HG03108 (cell line): Measurements from ENCODE around the gene PRKCE.
A peak's percentile ranks its signal among the peaks of the same experiment; 100 is the strongest.
"Not testable (repeated sequence)": the region's sequence is repeated elsewhere in the genome, so short reads cannot be mapped to it uniquely, and the experiment has no call there.

Experiments
- ATAC-seq: cut with Tn5 transposase; IDR thresholded peaks from one replicate; pipeline ENCODE4 v1.9.1; 2021; ENCODE audit warnings: moderate library complexity; ENCODE audit not compliant: unreplicated experiment

PRKCE gene

DNA sequence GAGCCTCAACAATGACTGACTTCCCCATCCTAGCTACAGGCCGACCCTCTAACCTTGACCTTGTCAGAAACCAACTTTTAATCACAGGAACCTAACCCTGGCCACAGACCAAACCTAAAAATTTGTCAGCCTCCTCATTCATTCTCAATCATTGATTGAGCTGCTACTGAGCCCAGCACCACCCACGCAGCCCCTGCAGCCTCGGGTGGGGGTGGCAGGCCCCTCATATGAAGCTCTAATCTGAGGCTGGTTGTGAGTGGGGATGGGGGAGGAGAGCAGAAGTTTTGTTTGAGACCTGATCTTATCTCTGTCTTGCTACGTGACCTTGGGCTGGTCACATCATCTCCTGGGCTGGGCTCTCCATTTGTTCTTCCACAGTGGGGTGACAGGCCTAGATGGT lies 546.2 kb downstream of the PRKCE start:
- ATAC-seq, result no peak

DNA sequence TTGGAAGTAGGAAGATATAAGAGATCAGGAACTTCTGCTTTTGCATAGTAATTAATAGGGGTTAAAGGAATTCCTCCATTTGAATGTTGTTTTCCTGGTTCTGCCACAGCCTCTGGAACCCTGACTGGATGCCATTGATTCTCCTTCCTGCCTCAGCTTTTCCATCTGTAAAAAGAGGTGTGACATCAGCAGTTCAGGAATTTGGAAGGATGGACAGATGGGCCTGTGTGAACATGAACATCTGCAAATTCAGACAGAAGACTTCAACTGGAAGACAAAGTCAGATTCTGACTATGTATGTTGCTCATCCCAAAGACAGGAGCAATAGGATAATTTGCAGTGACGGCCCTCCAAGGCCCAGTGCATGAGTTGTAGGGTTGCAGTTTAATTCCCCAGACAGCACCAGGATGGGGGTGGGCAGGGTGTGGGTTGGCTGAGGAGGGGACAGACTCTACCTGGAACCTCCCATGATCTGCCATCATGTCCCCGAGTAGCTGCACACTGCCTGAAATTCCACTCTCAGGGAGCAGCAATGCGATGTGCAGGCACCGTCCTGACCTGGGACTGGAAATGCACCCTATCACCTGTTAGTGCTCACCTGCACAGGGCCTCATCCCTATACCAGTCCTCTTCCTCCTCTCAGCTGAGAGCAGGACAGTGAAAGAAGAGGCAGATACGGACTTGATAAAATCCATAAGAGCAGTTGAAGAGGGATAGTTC lies 546.8 kb downstream of the PRKCE start:
- no peak for ATAC-seq

DNA sequence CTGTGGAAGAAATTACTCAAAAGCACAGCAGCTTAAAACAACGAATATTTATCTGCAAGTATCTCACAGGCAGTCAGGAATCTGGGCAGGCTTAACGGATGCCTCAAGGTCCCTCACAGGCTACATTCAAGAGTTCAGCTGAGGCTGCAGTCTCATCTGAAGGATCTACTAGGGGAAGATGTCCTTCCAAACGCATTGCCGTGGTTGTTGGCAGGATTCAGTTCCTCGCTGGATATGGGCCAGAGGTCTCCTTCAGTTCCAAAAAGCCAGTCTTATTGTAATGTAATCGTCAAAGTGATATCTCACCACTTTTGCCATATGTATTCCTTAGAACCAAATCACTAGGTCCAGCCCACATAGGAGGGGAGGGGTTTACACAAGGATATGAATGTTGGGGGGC lies 547.5 kb downstream of the PRKCE start:
- ATAC-seq, result no peak

DNA sequence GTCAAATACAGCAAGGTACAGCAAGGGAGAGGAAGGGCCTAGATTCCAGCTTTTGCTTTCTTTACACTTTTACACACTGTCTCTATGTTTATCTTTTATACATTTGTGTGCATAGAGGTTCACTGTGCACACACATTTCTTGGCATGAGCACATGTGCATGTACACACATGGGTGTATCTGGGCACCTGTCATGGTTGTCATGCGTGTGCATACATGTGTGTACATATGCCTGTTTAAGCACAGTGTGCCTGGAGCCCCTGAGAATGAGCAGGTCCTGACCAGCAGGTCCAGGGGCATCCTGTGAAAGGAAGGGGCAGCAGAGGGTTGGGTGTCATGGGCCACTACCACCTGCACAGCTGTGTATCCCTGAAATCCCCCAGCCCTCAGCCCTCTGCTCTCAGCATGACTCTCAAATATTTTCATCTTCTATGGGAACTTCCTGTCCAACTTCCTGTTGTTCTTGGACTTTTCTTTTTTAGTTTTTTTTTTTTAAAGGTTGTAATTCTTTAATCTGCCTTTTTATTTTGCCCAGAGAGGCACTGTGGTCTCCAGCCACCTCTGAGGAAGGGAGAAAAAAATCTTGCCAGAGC lies 548.7 kb downstream of the PRKCE start:
- no peak for ATAC-seq

DNA sequence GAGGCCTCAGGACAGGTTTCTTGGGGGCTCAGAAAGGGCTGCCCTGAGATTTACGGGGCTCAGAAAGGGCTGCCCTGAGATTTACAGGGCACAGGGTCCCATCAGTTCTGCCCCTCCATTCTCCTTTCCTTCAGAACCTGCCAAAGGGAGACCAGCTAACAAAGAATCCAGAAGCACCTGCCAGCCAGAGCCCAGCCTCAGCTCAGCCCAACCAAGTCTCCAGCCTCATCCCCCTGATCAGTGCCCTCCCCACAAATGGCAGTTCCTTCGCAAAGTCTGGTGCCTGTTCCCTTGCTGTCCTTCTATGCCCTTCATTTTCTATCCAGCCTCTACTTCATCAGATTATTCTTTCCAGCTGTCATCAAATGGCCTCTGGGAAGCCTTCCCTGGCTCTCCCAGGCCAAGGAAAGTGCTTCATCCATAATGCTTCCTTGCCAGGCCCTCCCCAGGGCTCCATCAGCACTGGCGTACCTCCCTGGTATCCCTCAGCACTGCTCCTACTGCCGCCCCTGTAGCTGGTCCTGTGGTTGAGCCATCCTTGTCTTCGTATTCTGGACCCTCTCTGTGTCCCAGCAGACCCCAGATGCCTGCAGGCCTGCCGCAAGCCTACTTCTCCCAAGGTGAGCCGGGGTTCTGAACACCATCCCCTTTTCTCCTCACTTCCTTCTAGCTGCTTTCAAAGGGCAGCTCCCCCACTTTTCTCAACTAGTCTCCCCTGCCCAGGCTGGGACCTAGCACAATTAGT lies 549.6 kb downstream of the PRKCE start:
- no peak for ATAC-seq

GRCh38 chr2:46202453-46202852 lies 551.0 kb downstream of the PRKCE start:
- no peak for ATAC-seq

GRCh38 chr2:46202987-46203386 lies 551.5 kb downstream of the PRKCE start:
- ATAC-seq, result no peak

- ATAC-seq, result not testable (repeated sequence)
Observed at GRCh38 chr2:46203636-46204035, 552.2 kb downstream of the PRKCE start.

GRCh38 chr2:46207591-46207990 lies 556.1 kb downstream of the PRKCE start:
- ATAC-seq, result no peak

DNA sequence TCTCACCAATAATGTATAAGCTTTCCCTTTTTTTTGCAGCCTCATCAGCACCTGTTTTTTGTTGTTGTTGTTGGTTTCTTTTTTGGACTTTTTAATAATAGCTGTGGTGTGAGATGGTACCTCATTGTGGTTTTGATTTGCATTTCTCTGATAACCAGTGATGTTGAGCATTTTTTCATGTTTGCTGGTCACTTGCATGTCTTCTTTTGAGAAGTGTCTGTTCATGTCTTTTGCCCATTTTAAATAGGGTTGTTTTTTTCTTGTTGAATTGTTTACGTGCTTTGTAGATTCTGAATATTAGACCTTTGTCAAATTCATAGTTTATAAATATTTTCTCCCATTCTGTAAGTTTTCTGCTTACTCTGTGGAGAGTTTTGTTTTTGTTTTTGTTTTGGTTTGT lies 557.3 kb downstream of the PRKCE start:
- ATAC-seq, result no peak

DNA sequence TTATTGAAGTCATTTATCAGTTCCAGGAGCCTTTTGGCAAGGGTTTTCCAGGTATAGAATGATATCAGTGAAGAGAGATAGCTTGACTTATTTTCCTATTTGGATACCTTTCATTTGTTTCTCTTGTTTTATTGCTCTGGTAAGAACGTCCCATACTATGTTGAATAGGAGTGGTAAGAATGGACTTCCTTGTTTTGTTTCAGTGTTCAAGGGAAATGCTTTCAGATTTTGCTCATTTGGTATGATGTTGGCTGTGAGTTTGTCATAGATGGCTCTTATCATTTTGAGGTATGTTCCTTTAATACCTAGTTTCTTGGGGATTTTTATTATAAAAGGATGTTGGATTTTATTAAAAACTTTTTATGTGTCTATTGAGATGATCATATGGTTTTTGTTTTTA lies 558.6 kb downstream of the PRKCE start:
- ATAC-seq, result no peak

DNA sequence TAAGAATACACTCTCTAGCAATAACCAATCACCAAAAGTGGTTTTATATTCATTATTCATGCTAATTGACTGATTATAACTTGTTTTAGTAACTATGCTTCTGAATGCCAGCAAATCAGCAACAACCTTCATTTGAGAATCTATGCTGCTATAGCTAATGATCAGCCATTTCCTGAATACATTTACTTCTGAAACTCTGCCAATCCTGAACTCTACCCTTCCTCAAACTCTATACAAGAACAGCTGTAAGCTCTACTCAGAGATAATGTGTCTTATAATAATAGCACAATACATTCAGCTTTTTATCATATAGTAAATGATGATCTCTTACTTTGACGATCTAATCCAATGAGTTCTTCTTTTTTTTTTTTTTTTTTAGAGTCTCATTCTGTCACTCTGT lies 560.0 kb downstream of the PRKCE start:
- ATAC-seq, result no peak

DNA sequence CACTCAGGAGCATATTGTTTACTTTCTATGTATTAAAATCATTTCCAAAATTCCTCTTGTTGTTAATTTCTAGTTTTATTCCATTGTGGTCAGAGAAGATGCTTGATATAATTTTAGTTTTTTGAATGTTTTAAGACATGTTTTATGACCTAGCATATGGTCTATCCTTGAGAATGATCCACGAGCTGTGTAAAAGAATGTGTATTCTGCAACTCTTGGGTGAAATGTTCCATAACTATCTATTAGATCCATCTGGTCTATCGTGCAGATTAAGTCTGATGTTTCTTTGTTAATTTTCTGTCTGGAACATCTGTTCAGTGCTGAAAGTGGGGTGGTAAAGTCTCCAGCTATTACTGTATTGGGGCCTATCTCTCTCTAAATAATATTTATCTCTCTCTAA lies 562.4 kb downstream of the PRKCE start:
- ATAC-seq, result no peak

DNA sequence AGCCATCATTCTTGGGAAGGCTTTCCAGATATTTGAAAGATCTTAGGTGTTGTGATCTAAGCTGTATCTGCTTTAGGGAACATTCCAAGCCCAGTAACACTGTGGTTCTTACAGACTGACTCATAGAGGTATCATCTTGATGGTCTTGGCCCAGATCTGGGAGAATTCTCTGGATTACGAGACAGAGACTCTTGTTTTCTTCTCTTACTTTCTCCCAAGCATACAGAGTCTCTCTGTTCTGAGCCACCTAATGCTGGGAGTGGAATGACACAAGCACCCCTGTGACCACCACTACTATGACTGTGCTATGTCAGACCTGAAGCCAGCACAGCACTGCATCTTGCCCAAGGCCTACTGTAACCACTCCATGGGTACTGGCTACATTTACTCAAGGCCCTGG lies 564.7 kb downstream of the PRKCE start:
- ATAC-seq, result no peak

DNA sequence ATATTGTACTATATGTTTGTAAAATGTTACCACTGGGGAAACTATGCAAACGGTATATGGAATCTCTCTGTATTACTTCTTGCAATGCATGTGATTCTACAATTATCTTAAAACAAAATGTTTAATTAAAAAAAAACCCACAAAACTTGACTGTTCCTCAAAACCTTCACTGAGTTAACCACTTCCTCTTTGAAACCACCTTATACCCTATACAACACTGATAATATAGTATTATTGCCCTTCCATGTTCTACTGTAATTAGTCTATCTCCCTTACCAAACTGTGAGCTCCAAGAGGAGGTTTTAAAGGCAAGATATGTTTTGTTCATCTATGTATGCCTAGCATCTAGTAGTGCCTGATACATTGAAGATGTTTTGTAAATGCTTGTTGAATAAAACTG lies 572.0 kb downstream of the PRKCE start:
- ATAC-seq, result not testable (repeated sequence)

GRCh38 chr2:46225150-46225625 lies 573.7 kb downstream of the PRKCE start:
- no peak for ATAC-seq

DNA sequence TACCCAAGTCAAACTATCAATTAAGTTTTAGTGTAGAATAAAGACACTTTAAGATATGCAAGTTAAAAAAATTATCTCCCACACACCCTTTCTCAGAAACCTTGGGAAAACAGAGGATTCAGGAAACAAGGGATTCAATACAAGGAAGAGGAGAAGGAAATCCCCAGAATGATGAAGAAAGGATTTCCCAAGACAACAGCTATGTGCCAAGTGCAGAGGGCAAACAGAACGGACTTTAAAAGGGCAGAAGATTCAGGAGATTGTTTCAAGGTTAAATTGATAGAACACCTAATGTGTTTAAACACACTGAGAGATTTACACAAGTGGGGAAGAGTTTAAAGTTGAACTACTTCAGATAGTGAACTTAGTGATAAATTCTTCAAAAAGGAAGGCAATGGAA lies 574.3 kb downstream of the PRKCE start:
- no peak for ATAC-seq

DNA sequence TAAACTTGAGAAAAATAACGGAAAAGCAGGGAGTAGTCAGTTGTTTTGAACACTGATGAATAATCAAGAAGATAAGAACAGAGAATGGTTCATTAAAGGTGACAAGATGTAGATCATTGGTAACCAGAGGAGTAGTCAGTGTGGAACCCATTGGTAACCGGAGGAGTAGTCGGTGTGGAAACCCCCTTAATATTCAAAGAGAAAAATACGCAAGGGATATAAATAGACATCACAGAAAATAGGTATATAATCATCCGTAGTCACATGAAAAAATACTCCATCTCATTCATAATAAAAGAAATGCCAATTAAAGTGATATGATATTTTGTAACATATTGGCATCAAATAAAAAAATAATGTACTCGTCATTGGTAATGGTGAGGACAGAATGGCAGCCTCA lies 575.1 kb downstream of the PRKCE start:
- no peak for ATAC-seq

DNA sequence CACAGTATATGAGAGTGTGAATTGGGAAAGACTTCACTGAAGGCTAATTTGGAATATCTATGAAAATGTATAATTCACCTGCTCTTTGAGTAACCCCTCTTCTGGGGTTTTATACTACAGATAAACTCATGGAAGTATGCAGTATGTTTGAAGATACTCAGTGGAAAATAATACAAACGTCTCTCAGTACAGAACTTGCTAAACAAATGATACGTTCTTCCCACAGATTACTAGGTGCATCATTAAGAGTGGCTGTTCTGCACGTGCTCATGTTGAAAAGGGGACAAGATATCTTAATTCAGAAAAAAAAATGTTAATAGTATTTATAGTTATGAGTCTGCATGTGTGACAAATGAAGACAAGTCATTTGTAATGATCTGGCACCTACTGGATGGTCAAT lies 575.5 kb downstream of the PRKCE start:
- no peak for ATAC-seq

DNA sequence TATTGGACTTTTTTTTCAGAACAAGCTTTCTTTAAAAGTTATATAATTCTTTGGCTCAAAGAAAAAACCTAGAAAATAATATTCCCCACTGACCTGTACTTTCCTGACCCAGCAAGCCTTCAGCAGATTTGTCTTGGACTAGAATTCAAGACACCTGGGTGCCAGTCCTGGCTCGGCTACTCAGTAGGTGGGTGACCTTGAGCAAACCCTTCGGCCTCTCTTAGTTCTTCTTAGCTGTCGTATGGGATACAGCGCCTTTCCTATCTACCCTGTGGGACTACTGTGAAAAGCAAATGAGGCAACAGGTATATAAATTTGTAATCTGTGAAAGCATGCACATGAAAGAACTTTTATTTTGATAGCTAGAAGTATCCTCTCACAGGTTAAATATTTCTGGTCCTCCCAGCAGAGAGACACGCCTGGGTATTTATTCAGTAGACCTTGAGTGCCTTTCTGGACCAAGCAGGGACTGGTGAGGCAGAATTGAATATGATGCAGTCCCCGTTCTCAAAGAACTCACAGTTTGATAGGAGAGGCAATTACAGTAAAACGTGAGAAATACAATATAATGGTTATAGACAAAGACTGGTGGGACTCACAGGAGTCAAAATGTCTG lies 576.3 kb downstream of the PRKCE start:
- no peak for ATAC-seq

GRCh38 chr2:46229134-46230063 lies 577.9 kb downstream of the PRKCE start:
- ATAC-seq, result peak; percentile 71
